ENCODE data around the gene RPS6KB1. TPM values are rescaled to one million over a fixed set of nuclear protein-coding genes. Genes with fewer than 3 reads are reported as not detected.
"Not testable (repeated sequence)": the region's sequence is repeated elsewhere in the genome, so short reads cannot be mapped to it uniquely, and the experiment has no call there.

Gene RPS6KB1
- total RNA-seq, 2 donors from 2014 or later, result 30.6 to 55.0 TPM

- intact Hi-C loops (cut with DNase I); H3K27me3 ChIP-seq; H3K36me3 ChIP-seq (replicated peaks in 1 of 2; ENCODE audit: insufficient read depth in 1 of 2, low read depth in 2 of 2); ATAC-seq; DNase-seq; H3K4me1 ChIP-seq; H3K4me3 ChIP-seq; H3K9me3 ChIP-seq; H3K27ac ChIP-seq: not testable (repeated sequence)
- WGBS, 2 donors, result 57 to 75% methylated on average over 3 of the region's 3 CpGs
Observed at GRCh38 chr17:59996608-59997007, 103.7 kb downstream of the RPS6KB1 start.

Small RNAs within 50 kb of the gene (small RNA-seq; reads per million reads assigned to genes)
- not detected for gene RNU6-450P
- not detected for gene RPS29P21

Other genes starting within 250 kb of the RPS6KB1 start
- 10 to 100 TPM; 15.3 to 15.5 TPM for gene PTRH2, start 185.7 kb upstream of the RPS6KB1 start, total RNA-seq
- gene VMP1, start 185.5 kb upstream of the RPS6KB1 start, total RNA-seq, result 100 to 1,000 TPM; 174 to 259 TPM
- gene TUBD1, start 178 bp upstream of the RPS6KB1 start, total RNA-seq, result 1 to 10 TPM; 6.9 to 7.5 TPM
- 10 to 100 TPM in 1 of 2 donors, 1 to 10 TPM in 1; 7.3 to 22.6 TPM for gene RNFT1, start 71.6 kb downstream of the RPS6KB1 start, total RNA-seq
- 1 to 10 TPM; 2.3 to 9.1 TPM for gene HEATR6, start 185.8 kb downstream of the RPS6KB1 start, total RNA-seq

Data from body of pancreas (tissue), 4 donors.